ENCODE results near the gene NLRP5. TPM values are rescaled to one million over a fixed set of nuclear protein-coding genes. Genes with fewer than 3 reads are reported as not detected.

The NLRP5 gene
- total and polyA plus RNA-seq, 2 of the 8 experiments (the other 6 are each of a cell fraction or from before 2014, with no cell fraction given): not detected

DNA sequence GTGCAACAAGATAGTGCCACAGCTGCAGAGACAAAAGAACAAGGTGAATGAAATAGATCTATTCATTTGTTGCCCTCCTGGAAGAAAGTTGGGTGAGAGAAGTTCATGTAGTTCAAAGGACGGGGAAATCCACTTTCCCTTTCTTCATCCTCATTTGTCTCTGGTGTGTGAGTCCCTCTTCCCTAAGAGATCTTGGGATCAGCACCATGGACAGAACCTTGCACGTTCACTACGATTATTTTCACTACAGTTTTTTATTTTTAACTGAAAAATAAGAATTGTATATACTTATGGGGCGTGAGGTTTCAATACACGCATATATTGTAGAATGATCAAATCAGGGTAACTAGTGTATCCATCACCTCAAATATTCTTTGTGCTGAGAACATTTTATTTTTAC, 29.2 kb downstream of the NLRP5 start:
- Histone ChIP-seq H2BK5ac (ENCODE audit: low read depth, low read length) (no peak overlapping the region), H2AFZ (ENCODE audit: low read length) (no peak overlapping the region), H4K8ac (ENCODE audit: extremely low read depth, insufficient read depth, low read length) (no peak overlapping the region), H3K4ac (replicated peaks; ENCODE audit: insufficient read length, low read depth, low read length) (no peak overlapping the region), H2BK12ac (ENCODE audit: low read depth, low read length) (no peak overlapping the region), H3K9ac (replicated peaks in 1 of 4; ENCODE audit: extremely low read depth in 1 of 4, low read depth in 3 of 4, low read length in 3 of 4) (no peak overlapping the region), H3K23me2 (ENCODE audit: low read depth, low read length) (no peaks in the 10 kb centered on the region), H3K27me3 (replicated peaks in 1 of 4; ENCODE audit: control insufficient read depth in 3 of 4, extremely low read depth in 1 of 4, insufficient read depth in 3 of 4, low read length in 3 of 4) (no peaks in the 10 kb centered on the region), H4K20me1 (replicated peaks in 1 of 2; ENCODE audit: control insufficient read depth in 1 of 2, insufficient read depth in 2 of 2, low read length in 2 of 2) (no peaks in the 10 kb centered on the region), H3K4me2 (ENCODE audit: insufficient read depth in 1 of 2, low read depth in 2 of 2, low read length in 2 of 2) (no peak overlapping the region), H2AK5ac (ENCODE audit: low read depth, low read length) (no peak overlapping the region), H3K4me1 (replicated peaks in 1 of 4; ENCODE audit: control insufficient read depth in 3 of 4, insufficient read depth in 4 of 4, low read length in 3 of 4) (no peaks in the 10 kb centered on the region), H3K79me2 (ENCODE audit: control insufficient read depth in 1 of 2, insufficient read depth in 2 of 2, low read length in 2 of 2) (no peaks in the 10 kb centered on the region), H3K56ac (replicated peaks; ENCODE audit: insufficient read length, low read depth, low read length) (no peak overlapping the region), H3K14ac (ENCODE audit: insufficient read length) (no peak overlapping the region), H4K91ac (replicated peaks; ENCODE audit: insufficient read length, low read length) (no peak overlapping the region), H3K79me1 (ENCODE audit: low read depth, low read length) (no peaks in the 10 kb centered on the region), H3K23ac (ENCODE audit: insufficient read length) (no peak overlapping the region), H3K18ac (ENCODE audit: extremely low read depth, low read length) (no peak overlapping the region), H3K4me3 (ENCODE audit: extremely low read depth in 1 of 4, insufficient read depth in 2 of 4, low read depth in 3 of 4, low read length in 4 of 4) (no peak overlapping the region), H3K9me3 (ENCODE audit: insufficient read depth in 2 of 2, low read depth in 1 of 2, low read length in 1 of 2) (peaks cover 43 to 59% of the 10 kb centered on the region in 2 experiments), H3K36me3 (ENCODE audit: control insufficient read depth in 2 of 4, insufficient read depth in 4 of 4, low read length in 3 of 4) (no peaks in the 10 kb centered on the region), H4K5ac (ENCODE audit: insufficient read length, low read depth, low read length) (no peak overlapping the region), H2BK120ac (replicated peaks; ENCODE audit: low read depth, low read length) (no peak overlapping the region), H2BK20ac (ENCODE audit: low read length) (no peak overlapping the region), H3K27ac (ENCODE audit: low read depth, low read length) (no peak overlapping the region), H2BK15ac (ENCODE audit: low read length) (no peak overlapping the region)
- ChIA-PET CTCF (ENCODE audit: partially characterized antibody) (no interaction called here), POLR2A (ENCODE audit: partially characterized antibody) (interaction anchor here (0.6 kb wide), 1 partner anchor 1336 kb away, joined by 3 read pairs; no protein-coding TSS in a partner anchor)
- WGBS, 2 experiments (ENCODE audit: extremely low coverage in 1 of 2, insufficient coverage in 1 of 2, insufficient read length in 1 of 2, insufficient replicate concordance in 2 of 2, low coverage in 1 of 2, low lambda C conversion rate in 2 of 2, missing lambda C conversion rate in 1 of 2): 83% methylated on average over 5 of the region's 5 CpGs; no CpG with 5 or more reads in 1 of the 2 experiments
- DNase-seq (ENCODE audit: low read depth in 1 of 2, low spot score in 2 of 2): no peak
- no peak for FAIRE-seq
- TF ChIP-seq POLR2AphosphoS5 (IDR thresholded peaks at IDR 0.05; ENCODE audit: low read depth, low read length): no peak
- TF ChIP-seq NRF1 (IDR thresholded peaks at IDR 0.05; ENCODE audit: low read depth, low read length): no peak
- TF ChIP-seq CHD1 (IDR thresholded peaks at IDR 0.05; ENCODE audit: low read depth, low read length): no peak
- TF ChIP-seq SUZ12 (IDR thresholded peaks at IDR 0.05; ENCODE audit: low read length): no peak
- TF ChIP-seq TEAD4 (IDR thresholded peaks at IDR 0.05; ENCODE audit: low read depth, low read length): no peak
- no peak for TF ChIP-seq TCF12 (IDR thresholded peaks at IDR 0.05; ENCODE audit: low read depth, low read length)
- TF ChIP-seq SIX5 (IDR thresholded peaks at IDR 0.05; ENCODE audit: low read depth, low read length): no peak
- no peak for TF ChIP-seq GTF2F1 (IDR thresholded peaks at IDR 0.05; ENCODE audit: borderline replicate concordance, low read depth, low read length)
- TF ChIP-seq BCL11A (IDR thresholded peaks at IDR 0.05; ENCODE audit: low read depth in 2 of 2, low read length in 2 of 2): no peak
- TF ChIP-seq CHD2 (IDR thresholded peaks at IDR 0.05; ENCODE audit: low read length): no peak
- TF ChIP-seq JUN (IDR thresholded peaks at IDR 0.05; ENCODE audit: low read depth, low read length): no peak
- TF ChIP-seq SAP30 (IDR thresholded peaks at IDR 0.05; ENCODE audit: insufficient read depth, insufficient replicate concordance, low read length): no peak
- no peak for TF ChIP-seq EGR1 (IDR thresholded peaks at IDR 0.05; ENCODE audit: borderline replicate concordance, low read depth, low read length)
- TF ChIP-seq HDAC2 (IDR thresholded peaks at IDR 0.05; ENCODE audit: borderline replicate concordance in 1 of 2, low read depth in 2 of 2, low read length in 2 of 2): no peak
